ENCODE data around the gene HHATL.

GRCh38 chr3:42668413-42668760 is 34.2 kb downstream of the HHATL start:
- TF ChIP-seq CTCF (IDR thresholded peaks at IDR 0.05), result no peak
- no peak for TF ChIP-seq POLR2A (IDR thresholded peaks at IDR 0.05)
- no peak for TF ChIP-seq EP300 (IDR thresholded peaks at IDR 0.05)

All from tibial nerve (tissue), 4 donors.